H1 (cell line): ENCODE measurements around the gene ALG6. TPM values are rescaled to one million over a fixed set of nuclear protein-coding genes. Genes with fewer than 3 reads are reported as not detected.

Experiments used
- CTCF ChIA-PET: fragments of 300-600 bp; sonication (Branson Sonifier 250); formaldehyde crosslinking; loops from one replicate; lab custom pipeline; 2021; ENCODE audit not compliant: partially characterized antibody; lab: Charles Lee
- POLR2A ChIA-PET: fragments of 300-600 bp; sonication (Branson Sonifier 250); formaldehyde crosslinking; loops from one replicate; lab custom pipeline; 2021; ENCODE audit warnings: inconsistent platforms; ENCODE audit not compliant: partially characterized antibody; lab: Charles Lee
- DNase-seq, 2 experiments: peaks; one replicate each; pipeline versions ENCODE4 v3.0.0 to v3.0.0-alpha.2; 2010 to 2022; ENCODE audit warnings: low spot score in 2 of 2, low read depth in 1 of 2, mixed read lengths in 1 of 2
- FAIRE-seq: peaks from 2 replicates; lab custom pipeline; 2011; peaks lifted over from hg19 to GRCh38; lab: Jason Lieb, UNC
- H2AFZ ChIP-seq: 2 replicates; pipeline ENCODE4 v1.8.1; 2012; ENCODE audit warnings: low read length, inconsistent platforms
- H2AK5ac ChIP-seq: 2 replicates; pipeline ENCODE4 v1.6.1; 2013; ENCODE audit warnings: low read depth, low read length
- H2BK120ac ChIP-seq: replicated peaks from 2 replicates; pipeline ENCODE3; 2013; ENCODE audit warnings: low read depth, low read length, inconsistent platforms
- H2BK12ac ChIP-seq: 2 replicates; pipeline ENCODE4 v1.6.1; 2013; ENCODE audit warnings: low read depth, low read length
- H2BK15ac ChIP-seq: 2 replicates; pipeline ENCODE4 v1.6.1; 2013; ENCODE audit warnings: low read length
- H2BK20ac ChIP-seq: 2 replicates; pipeline ENCODE4 v1.6.1; 2013; ENCODE audit warnings: low read length
- H2BK5ac ChIP-seq: 2 replicates; pipeline ENCODE4 v1.6.1; 2013; ENCODE audit warnings: low read depth, low read length
- H3K14ac ChIP-seq: 2 replicates; pipeline ENCODE4 v1.6.1; 2013; ENCODE audit warnings: inconsistent platforms; ENCODE audit not compliant: insufficient read length
- H3K18ac ChIP-seq: 2 replicates; pipeline ENCODE4 v1.6.1; 2013; ENCODE audit warnings: low read length; ENCODE audit errors: extremely low read depth
- H3K23ac ChIP-seq: 2 replicates; pipeline ENCODE4 v1.6.1; 2013; ENCODE audit warnings: inconsistent platforms; ENCODE audit not compliant: insufficient read length
- H3K23me2 ChIP-seq: 2 replicates; pipeline ENCODE4 v1.6.1; 2013; ENCODE audit warnings: low read depth, low read length
- H3K27ac ChIP-seq: 2 replicates; pipeline ENCODE4 v1.6.1; 2011; ENCODE audit warnings: low read depth, low read length, inconsistent platforms
- H3K27me3 ChIP-seq, 4 experiments: replicated peaks in 1 of 4; 1 replicate in 1 of 4; 2 replicates in 3 of 4; pipeline versions ENCODE4 v1.6.1 to v1.8.1; 2011 to 2013; ENCODE audit warnings: low read length in 3 of 4, mild to moderate bottlenecking in 3 of 4, inconsistent platforms in 2 of 4, mixed read lengths in 2 of 4, moderate library complexity in 1 of 4; ENCODE audit not compliant: control insufficient read depth in 3 of 4, insufficient read depth in 3 of 4; ENCODE audit errors: extremely low read depth in 1 of 4
- H3K36me3 ChIP-seq, 4 experiments: 2 replicates each; pipeline versions ENCODE4 v1.6.1 to v1.8.1; 2011 to 2013; ENCODE audit warnings: mild to moderate bottlenecking in 4 of 4, low read length in 3 of 4, moderate library complexity in 2 of 4, control low read depth in 1 of 4, inconsistent platforms in 1 of 4; ENCODE audit not compliant: insufficient read depth in 4 of 4, control insufficient read depth in 2 of 4
- H3K4ac ChIP-seq: replicated peaks from 2 replicates; pipeline ENCODE3; 2013; ENCODE audit warnings: low read length, low read depth, mixed read lengths, inconsistent platforms; ENCODE audit not compliant: insufficient read length
- H3K4me1 ChIP-seq, 4 experiments: replicated peaks in 1 of 4; 1 replicate in 1 of 4; 2 replicates in 3 of 4; pipeline versions ENCODE4 v1.6.1 to v1.8.1; 2011 to 2013; ENCODE audit warnings: low read length in 3 of 4, inconsistent platforms in 2 of 4, mixed read lengths in 1 of 4; ENCODE audit not compliant: insufficient read depth in 4 of 4, control insufficient read depth in 3 of 4
- H3K4me2 ChIP-seq, 2 experiments: 2 replicates each; pipeline versions ENCODE4 v1.6.1 to v1.8.1; 2011 to 2013; ENCODE audit warnings: low read depth in 2 of 2, low read length in 2 of 2, control low read depth in 1 of 2, inconsistent platforms in 1 of 2, mild to moderate bottlenecking in 1 of 2; ENCODE audit not compliant: insufficient read depth in 1 of 2
- H3K4me3 ChIP-seq, 4 experiments: fragments of 200-600, 300-600 bp in 1 of 4; sonication (generic), shearing (Covaris generic), sonication (Bioruptor Twin) in 1 of 4; 2 replicates each; pipeline versions ENCODE4 v1.5.1 to v1.8.1; 2011 to 2016; ENCODE audit warnings: low read length in 4 of 4, low read depth in 3 of 4, control low read depth in 2 of 4, inconsistent platforms in 2 of 4, mild to moderate bottlenecking in 2 of 4, mixed read lengths in 1 of 4, moderate library complexity in 1 of 4; ENCODE audit not compliant: insufficient read depth in 2 of 4; ENCODE audit errors: extremely low read depth in 1 of 4
- H3K56ac ChIP-seq: replicated peaks from 2 replicates; pipeline ENCODE3; 2013; ENCODE audit warnings: low read depth, mild to moderate bottlenecking, mixed read lengths, low read length, inconsistent platforms; ENCODE audit not compliant: insufficient read length
- H3K79me1 ChIP-seq: 2 replicates; pipeline ENCODE4 v1.6.1; 2013; ENCODE audit warnings: low read depth, low read length, control low read depth
- H3K79me2 ChIP-seq, 2 experiments: 2 replicates each; pipeline versions ENCODE4 v1.6.1 to v1.8.1; 2012 to 2013; ENCODE audit warnings: low read length in 2 of 2, mild to moderate bottlenecking in 2 of 2, inconsistent platforms in 1 of 2; ENCODE audit not compliant: insufficient read depth in 2 of 2, control insufficient read depth in 1 of 2
- H3K9ac ChIP-seq, 4 experiments: replicated peaks in 1 of 4; 1 replicate in 1 of 4; 2 replicates in 3 of 4; pipeline versions ENCODE4 v1.6.1 to v1.8.1; 2011 to 2013; ENCODE audit warnings: low read depth in 3 of 4, low read length in 3 of 4, control low read depth in 2 of 4, mild to moderate bottlenecking in 2 of 4, moderate library complexity in 2 of 4, inconsistent platforms in 1 of 4; ENCODE audit errors: extremely low read depth in 1 of 4
- H3K9me3 ChIP-seq, 2 experiments: 2 replicates each; pipeline versions ENCODE4 v1.6.1 to v1.8.1; 2012 to 2013; ENCODE audit warnings: mild to moderate bottlenecking in 2 of 2, moderate library complexity in 2 of 2, control low read depth in 1 of 2, inconsistent platforms in 1 of 2, low read depth in 1 of 2, low read length in 1 of 2, mixed read lengths in 1 of 2; ENCODE audit not compliant: insufficient read depth in 2 of 2
- H4K20me1 ChIP-seq, 2 experiments: replicated peaks in 1 of 2; 2 replicates each; pipeline versions ENCODE3 to v1.8.1; 2011 to 2013; ENCODE audit warnings: inconsistent platforms in 2 of 2, low read length in 2 of 2, mild to moderate bottlenecking in 1 of 2; ENCODE audit not compliant: insufficient read depth in 2 of 2, control insufficient read depth in 1 of 2
- H4K5ac ChIP-seq: 2 replicates; pipeline ENCODE4 v1.6.1; 2013; ENCODE audit warnings: low read length, low read depth, mixed read lengths, inconsistent platforms; ENCODE audit not compliant: insufficient read length
- H4K8ac ChIP-seq: 2 replicates; pipeline ENCODE4 v1.8.0; 2013; ENCODE audit warnings: mild to moderate bottlenecking, moderate library complexity, low read length, inconsistent platforms; ENCODE audit not compliant: insufficient read depth; ENCODE audit errors: extremely low read depth
- H4K91ac ChIP-seq: replicated peaks from 2 replicates; pipeline ENCODE3; 2013; ENCODE audit warnings: low read length, mixed read lengths, inconsistent platforms; ENCODE audit not compliant: insufficient read length
- BRCA1 ChIP-seq: IDR thresholded peaks from 2 replicates; pipeline ENCODE4 v1.6.1; 2012; ENCODE audit warnings: low read depth, low read length, improper control_type of control experiment
- CBX8 ChIP-seq: fragments of 300-800, 300-1000 bp; sonication (generic); IDR thresholded peaks from 2 replicates; pipeline ENCODE4 v1.7.1; 2016; ENCODE audit warnings: low read depth, low read length, borderline replicate concordance
- CHD1 ChIP-seq: IDR thresholded peaks from 2 replicates; pipeline ENCODE4 v1.6.1; 2012; ENCODE audit warnings: low read depth, low read length, improper control_type of control experiment
- CTCF ChIP-seq, 3 experiments: IDR thresholded peaks; 1 replicate in 2 of 3; 2 replicates in 1 of 3; pipeline versions ENCODE4 v1.5.1 to v1.6.1; 2011; ENCODE audit warnings: low read length in 3 of 3, mild to moderate bottlenecking in 3 of 3, inconsistent platforms in 2 of 3, low read depth in 1 of 3, moderate library complexity in 1 of 3; ENCODE audit not compliant: insufficient read depth in 1 of 3; ENCODE audit errors: control extremely low read depth in 1 of 3
- JUN ChIP-seq: IDR thresholded peaks from 2 replicates; pipeline ENCODE4 v1.6.1; 2011; ENCODE audit warnings: low read depth, mild to moderate bottlenecking, improper control_type of control experiment, low read length
- KDM4A ChIP-seq: IDR thresholded peaks from one replicate; pipeline ENCODE4 v1.7.1; 2012; ENCODE audit warnings: low read depth, mild to moderate bottlenecking, moderate library complexity, low read length, inconsistent platforms; ENCODE audit not compliant: severe bottlenecking
- POU5F1 ChIP-seq: IDR thresholded peaks from 2 replicates; pipeline ENCODE4 v1.6.1; 2011; ENCODE audit warnings: low read depth, mild to moderate bottlenecking, low read length, moderate library complexity
- SIX5 ChIP-seq: IDR thresholded peaks from 2 replicates; pipeline ENCODE4 v1.6.1; 2011; ENCODE audit warnings: mild to moderate bottlenecking, low read depth, low read length
- TCF12 ChIP-seq: IDR thresholded peaks from 2 replicates; pipeline ENCODE4 v1.6.1; 2011; ENCODE audit warnings: low read depth, mild to moderate bottlenecking, low read length
- TEAD4 ChIP-seq: IDR thresholded peaks from 2 replicates; pipeline ENCODE4 v1.6.1; 2012; ENCODE audit warnings: low read depth, low read length, inconsistent platforms, mixed read lengths
- WGBS, 2 experiments: shearing (Covaris generic) in 1 of 2; methylation state at CpG; one replicate each; pipeline versions ENCODE4 v1.1.6 to v1.1.7; 2013 to 2015; ENCODE audit warnings: low lambda C conversion rate in 2 of 2, mixed read lengths in 2 of 2, inconsistent platforms in 1 of 2, low coverage in 1 of 2, missing lambda C conversion rate in 1 of 2; ENCODE audit not compliant: insufficient replicate concordance in 2 of 2, insufficient coverage in 1 of 2, insufficient read length in 1 of 2; ENCODE audit errors: extremely low coverage in 1 of 2, missing lambda C conversion rate in 1 of 2; 5-methylcytosine and 5-hydroxymethylcytosine counted together
- polyA plus RNA-seq, 7 experiments: library from polyadenylated mRNA; depleted of rRNA in 3 of 7; stranded (reverse) in 5 of 7; unstranded in 2 of 7; fragments of >200 nt in 5 of 7; fragments of 200-250 nt in 2 of 7; gene quantifications; 1 replicate in 5 of 7; 2 replicates in 1 of 7; 4 replicates in 1 of 7; pipeline versions ENCODE4 v1.2.1 to v1.2.3, GENCODE V29; 2011 to 2013; ENCODE audit warnings: missing spikeins in 2 of 7, mixed read lengths in 2 of 7
- total RNA-seq: library from RNA; stranded (reverse); fragmentation: NEBNext Ultra II Directional; extraction: Animal tissue kit (Norgen Biotek cat#: 25700); gene quantifications from 2 replicates; pipeline ENCODE4 v1.2.1, GENCODE V29; 2021

ALG6 gene
- total and polyA plus RNA-seq, 2 of the 8 experiments (the other 6 are each of a cell fraction or from before 2014, with no cell fraction given) = 17.8 to 26.8 TPM

- Histone ChIP-seq H3K79me2 (peaks cover 0 to 4% of the 10 kb centered on the region in 2 experiments; a peak in 2 of 4 replicates), H2BK15ac (no peak overlapping the region), H3K23me2 (peaks cover 18% of the 10 kb centered on the region), H3K36me3 (no peaks in the 10 kb centered on the region), H3K14ac (no peak overlapping the region), H3K4me3 (peak overlapping the region; percentile 34 to 58 (median 46)), H2BK120ac (peak overlapping the region; percentile 48), H2BK5ac (peak overlapping the region; percentile 69; the same call in 1 of the 2 replicates), H3K56ac (no peak overlapping the region), H4K91ac (peak overlapping the region; percentile 71), H2BK20ac (no peak overlapping the region; the same call in 1 of the 2 replicates), H3K4me2 (peak overlapping the region; percentile 78 to 94), H3K4ac (no peak overlapping the region), H4K8ac (peak overlapping the region; percentile 62), H4K5ac (no peak overlapping the region), H2AK5ac (no peak overlapping the region), H2AFZ (peak overlapping the region; percentile 19; the same call in 1 of the 2 replicates), H3K27me3 (peaks cover 0 to 63% (median 38%) of the 10 kb centered on the region in 4 experiments; a peak in 5 of 7 replicates), H3K18ac (peak overlapping the region; percentile 90), H3K23ac (no peak overlapping the region), H3K79me1 (no peaks in the 10 kb centered on the region), H2BK12ac (peak overlapping the region; percentile 68; the same call in 1 of the 2 replicates), H3K4me1 (peaks cover 6 to 40% (median 18%) of the 10 kb centered on the region in 4 experiments), H3K9me3 (no peaks in the 10 kb centered on the region), H3K27ac (no peak overlapping the region), H3K9ac (no peak overlapping the region; a peak in 1 of 7 replicates), H4K20me1 (peaks cover 0 to 2% of the 10 kb centered on the region in 2 experiments)
- CTCF ChIA-PET = interaction anchor here (0.5 to 6.5 kb wide), 11 partner anchors 11 to 372 kb away, joined by 3 to 71 read pairs (median 4); no protein-coding TSS in a partner anchor
- DNase-seq = peak in 1 of 2 experiments; percentile 71
- POLR2A ChIA-PET = interaction anchor here (0.6 to 5.5 kb wide), 18 partner anchors 7 to 488 kb away, joined by 3 to 32 read pairs (median 4); partner anchors contain the start of genes ALG6 and FOXD3
- FAIRE-seq = no peak
- WGBS, 2 experiments = 3% methylated on average over 35 of the region's 50 CpGs; no CpG with 5 or more reads in 1 of the 2 experiments
- TF ChIP-seq TCF12 (no peak), JUN (no peak), CTCF (IDR thresholded peaks at IDR 0.05; ENCODE audit: control extremely low read depth in 1 of 3, insufficient read depth in 1 of 3, low read depth in 1 of 3, low read length in 3 of 3) (no peak), TEAD4 (no peak), KDM4A (peak; percentile 92), SIX5 (no peak), BRCA1 (no peak), CHD1 (no peak), POU5F1 (no peak), CBX8 (no peak)
Measured at GRCh38 chr1:63329621-63330330, 37.7 kb upstream of the ALG6 start.
